HG03103 (cell line): Measurements from ENCODE around the gene FIP1L1.

Experiments
- ATAC-seq: cut with Tn5 transposase; IDR thresholded peaks from one replicate; pipeline ENCODE4 v1.9.1; 2021; ENCODE audit warnings: low read depth; ENCODE audit not compliant: unreplicated experiment

Gene FIP1L1

DNA sequence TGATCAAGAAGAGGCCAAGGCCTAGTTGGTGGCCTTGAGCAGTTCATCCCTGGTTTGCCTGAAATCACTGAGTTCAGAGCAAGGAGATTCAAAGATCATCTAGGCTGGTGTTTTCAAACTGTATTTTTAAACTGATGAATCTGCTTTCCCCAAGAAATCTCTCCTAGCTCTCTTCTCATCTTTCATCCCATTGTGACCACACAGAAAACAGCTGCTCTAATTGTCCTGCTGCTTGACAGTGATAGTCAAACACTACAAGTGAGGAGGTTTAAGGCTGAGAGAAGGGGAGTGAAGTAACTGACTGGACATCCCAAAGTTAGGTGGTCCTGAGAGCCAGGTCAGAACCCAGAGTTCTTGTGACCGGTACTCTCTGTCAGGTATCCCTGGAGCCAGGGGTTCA, 122.3 kb downstream of the FIP1L1 start:
- ATAC-seq: no peak

DNA sequence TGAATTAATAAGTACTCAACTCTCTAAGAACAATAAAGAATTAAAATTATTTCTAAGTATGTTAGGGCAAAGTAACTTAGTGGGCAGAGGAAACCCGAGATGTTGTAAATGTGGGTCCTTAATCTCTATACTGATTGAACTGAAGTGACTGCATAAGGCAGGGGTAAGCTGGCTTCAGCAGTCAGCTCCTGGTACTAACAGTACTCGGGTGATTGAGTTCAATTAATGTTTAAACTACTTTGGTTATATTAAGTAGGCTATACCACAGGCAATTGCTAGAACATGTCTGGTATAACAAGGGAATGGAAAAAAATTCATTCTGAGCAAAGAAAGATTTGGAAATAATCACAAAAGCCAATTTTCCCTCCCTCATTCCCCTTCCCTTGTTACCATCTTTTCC, 123.1 kb downstream of the FIP1L1 start:
- no peak for ATAC-seq

DNA sequence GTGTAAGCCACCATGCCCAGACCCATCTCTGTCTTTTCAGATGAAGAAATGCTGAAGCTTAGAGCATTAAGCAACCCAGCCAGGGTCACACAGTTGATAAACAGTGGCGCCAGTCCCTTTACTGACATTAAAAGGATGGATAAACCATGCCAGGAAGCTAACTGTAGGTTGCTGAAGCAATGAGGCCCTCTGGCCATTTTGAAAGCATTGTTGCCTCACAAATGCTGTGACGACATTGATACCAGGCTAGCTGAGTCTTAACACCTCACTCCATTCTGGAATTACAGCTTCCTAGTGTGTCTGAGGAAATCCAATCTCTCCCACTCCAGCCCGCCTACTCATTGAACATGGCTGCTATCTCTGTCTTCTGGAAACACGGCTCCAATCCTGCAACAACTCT, 124.1 kb downstream of the FIP1L1 start:
- ATAC-seq: no peak

DNA sequence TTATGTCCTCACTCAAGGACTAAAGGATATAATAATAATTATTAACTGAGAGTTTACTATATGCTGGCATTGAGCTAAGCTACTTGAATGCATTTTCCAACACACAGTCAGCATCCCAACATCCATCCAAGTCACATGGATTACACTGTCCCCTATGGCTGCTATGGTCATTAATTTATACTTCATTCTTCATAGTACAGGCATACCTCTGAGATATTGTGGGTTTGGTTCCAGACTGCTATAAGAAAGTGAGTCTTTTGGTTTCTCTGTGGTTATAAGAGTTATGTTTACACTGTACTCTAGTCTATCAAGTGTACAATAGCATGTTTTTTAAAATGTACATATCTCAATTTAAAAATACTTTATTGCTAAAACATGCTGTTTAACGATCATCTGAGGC, 124.7 kb downstream of the FIP1L1 start:
- ATAC-seq: no peak

DNA sequence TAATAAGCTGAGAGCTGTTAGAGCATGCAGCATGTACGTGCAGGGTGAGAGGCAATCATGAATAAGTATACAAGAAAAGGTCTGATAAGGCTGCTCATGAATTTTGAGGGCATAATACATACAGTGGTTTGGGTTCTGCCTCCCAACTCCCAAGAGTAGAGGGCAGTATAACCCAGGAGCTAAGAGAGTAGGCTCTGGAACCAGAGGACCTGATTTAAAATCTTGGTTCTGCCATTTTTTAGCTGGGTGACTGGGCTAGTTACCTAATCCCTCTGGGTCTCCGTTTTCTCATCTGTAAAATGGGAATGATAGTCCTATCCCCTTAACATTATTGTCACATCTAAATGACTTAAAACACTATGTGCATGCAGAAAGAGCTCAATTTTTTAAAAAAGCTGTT, 128.5 kb downstream of the FIP1L1 start:
- no peak for ATAC-seq

DNA sequence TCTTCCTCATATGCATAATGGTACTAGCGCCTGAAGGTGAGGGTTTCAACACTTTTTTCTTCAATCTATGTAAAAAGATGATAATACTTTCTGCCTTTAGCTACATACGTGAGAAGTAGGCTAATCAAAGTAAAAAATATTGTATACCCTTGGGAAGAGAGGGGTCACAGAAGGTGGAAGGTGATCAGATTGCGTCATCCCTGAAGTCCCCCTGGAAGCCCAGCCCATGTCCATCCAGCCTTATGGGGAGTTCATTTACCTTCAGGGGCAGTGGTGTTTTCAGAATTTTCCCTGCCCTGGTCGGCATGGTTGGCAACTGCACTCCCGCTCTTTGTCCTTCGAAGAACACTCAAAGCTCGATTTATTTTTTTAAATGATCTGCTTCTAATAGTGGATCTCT, 129.6 kb downstream of the FIP1L1 start:
- no peak for ATAC-seq

DNA sequence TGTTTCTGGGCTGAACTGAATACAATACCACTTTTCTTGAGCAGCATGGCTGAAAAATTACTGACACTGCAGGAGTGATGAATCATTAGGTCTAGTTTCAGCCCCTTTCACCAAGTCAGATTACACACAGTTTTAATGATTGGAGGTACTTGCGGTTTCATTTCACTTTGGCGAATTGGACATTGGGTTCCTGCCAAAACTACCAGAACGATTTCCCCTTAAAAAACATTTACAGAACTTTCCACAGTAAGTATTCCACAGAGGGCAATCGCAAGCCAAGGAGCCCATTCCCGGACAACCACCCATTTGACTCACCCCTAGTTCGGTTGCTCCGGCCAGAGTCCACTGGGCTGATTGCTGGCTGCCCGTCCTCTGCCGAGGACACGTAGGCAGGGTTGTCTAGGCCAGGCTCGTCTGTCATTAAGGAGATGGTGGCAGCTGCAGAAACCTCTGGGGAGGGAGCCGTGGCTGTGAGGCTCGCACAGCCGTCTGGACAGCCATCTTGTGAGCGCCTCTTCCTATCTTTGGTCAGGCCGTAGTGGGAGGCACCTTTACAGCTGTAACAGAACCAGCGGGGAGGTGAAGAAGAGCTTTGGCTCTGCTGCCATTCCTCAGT, 130.3 kb downstream of the FIP1L1 start:
- no peak for ATAC-seq

DNA sequence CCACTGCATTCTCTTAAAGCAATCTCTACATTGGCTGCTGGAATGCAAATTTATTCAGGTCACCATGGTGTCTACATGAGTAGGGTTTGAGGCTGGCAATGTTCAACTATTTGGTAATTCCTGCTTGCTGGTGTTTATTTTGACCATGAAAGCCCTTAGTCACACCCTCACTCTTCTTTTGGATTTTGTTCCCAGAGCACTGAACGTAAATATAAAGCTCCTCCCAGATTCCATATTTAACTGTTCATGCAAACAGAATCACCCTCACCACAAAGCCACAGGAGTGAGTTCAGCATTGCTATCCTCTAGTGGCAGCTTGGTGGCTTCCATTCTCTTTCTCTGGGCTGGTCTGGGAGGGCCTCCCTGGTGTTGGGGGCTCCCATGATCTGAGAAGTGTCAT, 131.0 kb downstream of the FIP1L1 start:
- ATAC-seq: no peak

DNA sequence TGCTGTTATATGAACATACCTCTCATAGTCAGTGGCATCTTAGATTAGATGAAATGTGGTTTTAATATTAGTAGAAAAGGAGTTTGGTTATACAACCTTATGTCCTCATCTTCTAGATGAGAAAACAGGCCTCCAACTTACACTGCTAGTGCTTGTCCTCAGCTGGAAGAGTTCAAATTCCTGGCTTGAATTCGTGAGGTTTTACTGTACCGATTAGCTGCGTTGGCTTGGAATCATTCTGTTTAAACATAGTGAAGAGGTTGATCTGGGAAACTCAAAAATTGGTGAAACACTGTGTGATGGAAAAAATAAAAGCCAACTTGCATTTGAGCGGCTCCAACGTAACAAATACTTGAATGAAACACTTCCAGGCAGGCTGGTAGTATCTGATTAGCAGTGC, 132.9 kb downstream of the FIP1L1 start:
- ATAC-seq: no peak
